Measurements from ENCODE around the gene ROGDI.
A peak's percentile ranks its signal among the peaks of the same experiment; 100 is the strongest.

ROGDI gene

GRCh38 chr16:4767872-4768548 lies 34.4 kb downstream of the ROGDI start:
- no peak for DNase-seq (ENCODE audit: low read depth, low spot score)

DNA sequence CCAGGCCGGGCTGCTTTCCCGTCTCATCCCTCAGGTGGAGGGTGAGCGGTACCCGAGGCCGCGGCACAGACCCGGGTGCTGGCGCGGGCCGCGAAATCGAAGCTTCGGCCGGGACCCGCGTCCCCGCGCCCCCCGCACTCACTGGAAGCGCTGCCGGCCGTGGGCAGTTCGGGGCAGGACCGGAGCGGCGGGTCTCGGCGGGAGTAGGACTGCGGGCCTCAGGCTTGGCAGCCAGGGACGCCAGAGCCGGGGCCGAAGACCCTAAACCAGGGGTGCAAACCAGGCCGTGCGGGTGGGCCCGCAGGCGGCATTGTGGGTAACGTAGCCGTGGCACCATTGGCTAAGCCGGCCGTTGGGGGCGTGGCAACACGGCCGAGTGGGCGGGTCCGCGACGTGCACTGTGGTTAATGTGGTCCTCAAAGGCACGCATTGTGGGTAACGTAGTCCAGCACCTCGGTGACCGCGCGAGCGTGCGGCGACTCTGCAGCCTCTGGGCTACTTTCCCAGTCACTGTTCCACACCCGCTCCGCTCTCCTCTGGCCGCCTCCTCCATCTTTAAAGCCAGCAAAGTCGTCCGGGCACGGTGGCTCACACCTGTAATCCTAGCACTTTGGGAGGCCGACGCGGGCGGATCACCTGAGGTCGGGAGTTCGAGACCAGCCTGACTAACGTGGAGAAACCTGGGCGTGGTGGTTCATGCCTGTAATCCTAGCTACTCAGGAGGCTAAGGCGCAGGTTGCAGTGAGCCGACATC lies 35.4 kb downstream of the ROGDI start, which contains the start of gene ZNF500:
Gene ZNF500 (minus strand): TSS at position 288 of the 754 bp plus-strand sequence. CDS start 1,184 bp downstream, outside the sequence.
- DNase-seq (ENCODE audit: low read depth, low spot score) = peak; percentile 99

DNA sequence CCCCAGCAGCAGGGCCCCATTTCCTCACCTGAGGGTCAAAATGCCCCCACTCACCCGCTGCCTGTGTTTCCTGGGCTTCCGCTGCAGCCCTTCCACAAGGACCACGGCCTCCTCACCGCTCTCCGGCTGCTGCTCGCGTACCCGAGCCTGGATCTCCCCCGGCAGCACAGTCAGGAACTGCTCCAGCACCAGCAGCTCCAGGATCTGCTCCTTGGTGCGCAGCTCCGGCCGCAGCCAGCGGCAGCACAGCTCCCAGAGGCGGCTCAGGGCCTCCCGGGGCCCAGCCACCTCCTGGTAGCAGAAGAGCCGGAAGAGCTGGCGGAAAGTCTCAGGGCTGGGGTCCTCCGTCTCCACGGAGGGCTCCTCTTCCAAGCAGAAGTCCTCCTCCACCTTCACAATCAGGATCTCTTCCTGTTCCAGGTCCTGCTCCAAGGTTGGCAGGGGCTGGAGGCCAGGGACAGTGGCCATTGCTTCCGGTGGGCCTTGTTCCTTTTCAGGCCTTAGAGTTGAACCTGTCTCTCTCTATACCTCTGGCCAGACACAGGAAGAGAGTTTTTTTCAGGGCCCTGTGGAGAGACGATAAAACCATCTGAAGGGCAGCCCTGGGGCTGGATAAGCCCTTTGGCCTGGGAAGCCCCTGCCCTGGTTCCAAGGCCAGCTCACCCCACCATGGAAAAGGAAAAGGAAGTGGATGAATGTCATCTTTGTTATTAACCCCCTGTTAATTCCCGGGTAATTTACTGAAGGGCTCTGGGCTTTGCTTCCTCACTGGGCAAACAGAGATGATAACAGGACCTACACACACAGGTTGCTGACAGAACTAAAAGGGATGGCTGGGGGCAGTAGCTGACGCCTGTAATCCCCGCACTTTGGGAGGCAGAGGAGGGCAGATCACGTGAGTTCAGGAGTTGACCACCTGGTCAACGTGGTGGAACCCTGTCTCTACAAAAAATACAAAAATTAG lies 36.6 kb downstream of the ROGDI start:
- no peak for DNase-seq (ENCODE audit: low read depth, low spot score)

DNA sequence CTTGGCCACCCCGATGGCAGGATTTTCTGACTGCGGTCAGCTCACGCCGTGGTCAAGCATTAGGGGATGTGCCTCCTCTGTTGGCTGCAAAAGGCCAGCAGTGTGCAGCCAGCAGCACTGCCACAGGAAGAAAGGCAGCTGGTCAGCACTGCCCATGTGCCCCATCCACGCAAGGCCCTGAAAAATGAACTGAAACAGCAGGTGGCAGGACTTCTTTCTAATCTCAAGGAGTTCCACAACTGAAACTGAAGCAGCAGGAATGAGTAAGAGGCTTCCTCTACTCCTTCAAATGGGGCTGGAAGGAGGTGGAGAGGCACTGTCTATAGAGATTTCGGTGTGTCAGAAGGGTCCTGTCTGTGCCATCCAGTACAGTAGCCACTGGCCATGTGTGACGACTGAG lies 38.6 kb downstream of the ROGDI start:
- no peak for DNase-seq (ENCODE audit: low read depth, low spot score)

- no peak for DNase-seq (ENCODE audit: low read depth, low spot score)
Measured at GRCh38 chr16:4762205-4762604, 40.2 kb downstream of the ROGDI start.

GRCh38 chr16:4760221-4760910 lies 42.1 kb downstream of the ROGDI start:
- no peak for DNase-seq (ENCODE audit: low read depth, low spot score)

- no peak for DNase-seq (ENCODE audit: low read depth, low spot score)
Measured at GRCh38 chr16:4755687-4756086, 46.7 kb downstream of the ROGDI start.

DNA sequence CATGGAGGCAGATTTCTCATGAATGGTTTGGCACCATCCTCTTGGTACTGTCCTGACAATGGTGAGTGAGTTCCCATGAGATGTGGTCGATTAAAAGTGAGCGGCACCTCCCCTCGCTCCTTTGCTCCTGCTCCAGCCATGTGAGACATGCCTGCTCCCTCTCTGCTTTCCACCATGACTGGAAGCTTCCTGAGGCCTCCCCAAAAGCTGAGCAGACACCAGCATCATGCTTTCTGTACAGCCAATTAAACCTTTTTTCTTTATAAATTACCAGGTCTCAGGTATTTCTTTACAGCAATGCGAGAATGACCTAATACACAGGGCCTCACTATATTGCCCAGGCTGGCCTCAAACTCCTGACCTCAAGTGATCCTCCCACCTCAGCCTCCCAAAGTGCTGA lies 47.6 kb downstream of the ROGDI start:
- DNase-seq (ENCODE audit: low read depth, low spot score) = no peak

GRCh38 chr16:4753227-4753626 lies 49.2 kb downstream of the ROGDI start:
- DNase-seq (ENCODE audit: low read depth, low spot score) = no peak

DNA sequence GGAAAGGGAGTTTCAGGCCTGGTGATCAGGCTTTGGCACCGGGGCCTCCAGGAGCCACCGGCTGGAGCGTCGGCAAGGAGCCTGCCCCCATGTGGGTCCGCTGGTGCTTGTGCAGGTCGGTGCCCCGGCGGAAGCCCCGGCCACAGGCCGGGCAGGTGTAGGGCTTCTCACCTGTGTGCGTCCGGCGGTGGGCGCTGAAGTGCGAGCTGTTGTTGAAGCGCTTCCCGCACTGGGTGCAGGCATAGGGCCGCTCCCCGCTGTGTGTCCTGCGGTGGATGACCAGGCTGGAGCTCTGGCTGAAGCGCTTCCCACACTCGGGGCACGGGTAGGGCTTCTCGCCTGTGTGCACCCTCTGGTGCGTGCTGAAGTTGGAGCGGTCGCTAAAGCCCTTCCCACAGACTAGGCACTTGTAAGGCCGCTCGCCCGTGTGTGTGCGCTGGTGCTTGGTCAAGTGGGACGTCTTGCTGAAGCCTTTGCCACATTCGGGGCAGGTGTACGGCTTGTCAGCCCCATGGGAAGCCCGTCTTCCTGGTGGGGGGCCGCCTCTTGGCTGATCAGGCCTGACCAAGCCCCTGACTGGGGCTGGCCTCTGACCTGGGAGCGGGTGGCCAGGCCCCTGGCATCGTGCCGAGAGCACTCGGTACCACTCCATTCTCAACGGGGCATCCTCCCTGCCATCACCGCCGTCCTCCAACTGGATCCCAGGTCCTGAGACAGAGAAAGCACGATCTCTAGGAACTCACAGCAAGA lies 49.9 kb downstream of the ROGDI start:
- DNase-seq (ENCODE audit: low read depth, low spot score) = no peak

DNA sequence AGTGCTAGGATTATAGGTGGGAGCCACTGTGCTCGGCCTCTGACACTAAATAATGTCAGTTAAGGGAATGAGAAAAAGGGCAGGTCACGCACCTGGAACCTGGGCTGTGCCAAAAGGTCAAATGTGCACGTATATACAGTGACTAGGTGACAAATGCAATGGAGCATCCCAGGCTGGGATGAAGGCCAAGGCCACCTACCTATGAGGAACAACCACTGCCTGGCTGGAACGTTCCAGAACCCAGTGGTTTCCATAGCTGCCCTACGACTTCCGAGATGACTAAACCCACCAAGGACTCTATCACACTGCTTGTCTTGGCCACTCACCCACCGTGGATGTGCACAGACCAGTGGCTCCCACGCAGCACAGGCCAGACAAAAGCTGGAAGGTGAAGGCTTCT lies 51.5 kb downstream of the ROGDI start:
- DNase-seq (ENCODE audit: low read depth, low spot score) = no peak

- no peak for DNase-seq (ENCODE audit: low read depth, low spot score)
Measured at GRCh38 chr16:4749700-4750257, 52.7 kb downstream of the ROGDI start.

DNA sequence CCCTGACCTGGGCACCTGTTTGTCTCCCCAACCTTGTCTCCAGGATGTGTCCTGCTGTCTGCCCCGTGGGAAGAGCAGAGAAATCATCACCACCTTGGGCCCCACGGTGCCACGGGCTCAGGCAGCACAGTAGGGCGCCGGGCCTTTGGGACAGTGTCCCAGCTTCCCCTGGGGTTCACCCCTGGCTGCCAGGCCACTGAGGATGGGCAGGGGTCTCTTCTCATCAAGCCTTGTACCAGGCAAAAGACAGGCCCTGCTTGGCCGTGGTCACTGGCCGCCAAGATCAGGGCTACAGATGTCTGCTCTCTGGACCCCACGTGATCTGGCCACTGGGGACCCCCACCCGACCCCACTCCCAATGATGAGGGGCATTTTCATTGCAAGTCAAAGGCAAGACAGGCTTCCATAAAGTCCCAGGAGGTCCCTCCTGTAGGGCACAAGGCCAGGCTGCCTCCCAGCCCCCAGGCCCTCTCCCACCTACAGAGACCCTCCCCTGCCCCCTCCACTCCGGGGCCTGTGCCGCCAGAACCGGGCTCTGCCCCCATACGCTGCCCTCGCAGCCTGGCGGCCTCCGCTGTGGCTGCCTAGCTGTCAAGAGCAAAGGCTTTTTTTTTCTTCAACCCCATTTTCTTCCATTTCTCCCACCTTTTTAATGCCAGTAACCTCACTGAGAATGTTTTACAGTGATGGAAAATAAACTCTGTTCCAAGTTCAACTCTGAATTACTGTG lies 53.6 kb downstream of the ROGDI start:
- DNase-seq (ENCODE audit: low read depth, low spot score) = no peak

DNA sequence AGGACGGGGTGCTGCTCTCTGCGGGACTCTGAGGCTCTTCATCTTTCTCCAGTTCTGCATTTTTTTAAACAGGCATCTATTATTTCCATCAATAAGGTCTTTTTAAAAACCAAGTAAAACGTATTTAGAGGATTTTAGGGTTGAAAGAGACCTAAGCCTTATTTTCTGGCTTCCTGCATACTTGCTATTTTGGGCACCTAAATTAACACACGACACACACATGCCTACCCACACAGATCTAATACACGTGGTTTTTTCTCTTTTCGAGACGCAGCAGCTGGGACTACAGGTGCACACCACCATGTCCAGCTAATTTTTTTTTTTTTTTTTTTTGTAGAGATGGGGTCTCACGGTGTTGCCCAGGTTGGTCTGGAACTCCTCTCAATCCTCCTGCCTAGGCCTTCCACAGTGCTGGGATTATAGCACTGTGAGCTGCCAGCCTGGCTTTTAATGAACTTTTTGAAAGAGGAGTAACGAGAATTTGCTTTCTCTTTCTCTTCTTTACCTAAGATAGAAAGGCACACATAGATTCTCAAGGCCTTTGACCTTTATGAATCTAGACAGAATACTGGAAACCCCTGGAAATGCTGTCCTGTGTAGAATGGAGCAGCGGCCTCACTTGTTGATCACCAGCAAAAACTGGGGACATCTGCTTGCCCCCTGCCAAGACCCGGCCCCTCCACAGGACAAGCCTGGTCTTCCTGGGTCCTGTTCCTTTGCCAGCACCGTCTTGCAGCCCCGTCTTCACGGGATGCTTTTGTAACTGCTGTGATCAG lies 54.3 kb downstream of the ROGDI start:
- DNase-seq (ENCODE audit: low read depth, low spot score) = no peak

DNA sequence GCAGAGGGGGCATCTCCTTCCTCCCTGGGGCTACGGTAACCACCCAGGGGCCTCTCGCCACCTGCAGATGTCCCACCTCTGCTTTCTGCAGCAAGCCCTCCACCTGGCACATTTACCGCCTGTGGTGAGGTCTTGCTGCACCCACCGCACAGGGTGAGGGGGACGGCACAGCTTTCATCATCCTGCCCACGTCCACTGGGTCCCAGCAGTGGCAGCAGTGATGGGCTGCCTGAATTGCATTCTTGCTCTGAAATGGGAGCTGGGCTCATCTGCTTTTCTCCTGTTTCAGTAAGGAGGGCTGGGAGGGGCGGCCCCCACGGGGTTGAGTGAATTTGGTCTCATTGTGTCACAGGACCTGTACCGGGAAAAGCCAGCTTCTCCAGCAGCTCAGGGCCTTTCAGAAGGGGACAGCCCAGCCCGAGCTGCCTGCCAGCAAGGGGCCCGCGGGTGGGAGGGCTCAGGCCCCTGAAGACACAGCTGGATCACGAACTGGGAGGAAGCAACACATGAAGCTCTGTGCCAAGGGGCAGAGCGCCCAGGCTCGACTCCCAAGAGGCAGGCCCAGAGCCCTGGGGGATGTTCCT lies 55.4 kb downstream of the ROGDI start:
- peak; percentile 24 for DNase-seq (ENCODE audit: low read depth, low spot score)
